WTC11 (cell line): ENCODE results near the gene TMEM151B. TPM values are rescaled to one million over a fixed set of nuclear protein-coding genes. Genes with fewer than 3 reads are reported as not detected.
"Not testable (repeated sequence)": the region's sequence is repeated elsewhere in the genome, so short reads cannot be mapped to it uniquely, and the experiment has no call there.

ENCODE experiments used
- ATAC-seq: fragments of 200-7000 bp; cut with Tn5 transposase; 2 replicates; pipeline ENCODE4 v1.10.0; 2021; ENCODE audit warnings: mild to moderate bottlenecking, moderate library complexity
- CTCF ChIA-PET: fragments of 300-600 bp; sonication (Branson Sonifier 250); formaldehyde crosslinking; loops from one replicate; lab custom pipeline; 2021; ENCODE audit warnings: antibody characterized with exemption; lab: Charles Lee
- POLR2A ChIA-PET: fragments of 350-600 bp; sonication (Branson Sonifier 250); formaldehyde crosslinking; loops from one replicate; lab custom pipeline; 2021; ENCODE audit warnings: antibody characterized with exemption; lab: Charles Lee
- DNase-seq: peaks from one replicate; pipeline ENCODE4 v3.0.0; 2021; ENCODE audit warnings: low spot score
- H3K27ac Mint-ChIP-seq: 2 replicates; pipeline ENCODE4 v1.8.0; 2021; ENCODE audit warnings: mixed read lengths
- H3K27me3 Mint-ChIP-seq: 2 replicates; pipeline ENCODE4 v1.8.0; 2021; ENCODE audit warnings: low read depth, mild to moderate bottlenecking, moderate library complexity, mixed read lengths
- H3K36me3 Mint-ChIP-seq: 2 replicates; pipeline ENCODE4 v1.8.0; 2021; ENCODE audit warnings: mixed read lengths
- H3K4me1 Mint-ChIP-seq: 2 replicates; pipeline ENCODE4 v1.8.0; 2022; ENCODE audit warnings: mixed read lengths
- H3K4me3 Mint-ChIP-seq: 2 replicates; pipeline ENCODE4 v1.8.0; 2021; ENCODE audit warnings: mild to moderate bottlenecking, moderate library complexity, mixed read lengths
- H3K9me3 Mint-ChIP-seq: 2 replicates; pipeline ENCODE4 v1.8.0; 2021; ENCODE audit warnings: mixed read lengths
- ATF6 ChIP-seq: sonication (generic); formaldehyde crosslinking; IDR thresholded peaks from 2 replicates; pipeline ENCODE4 v1.8.1; 2023; ENCODE audit warnings: mild to moderate bottlenecking, missing genetic modification reagents
- CREB1 ChIP-seq: sonication (generic); formaldehyde crosslinking; IDR thresholded peaks from 2 replicates; pipeline ENCODE4 v1.8.0; 2023; ENCODE audit warnings: mild to moderate bottlenecking, missing genetic modification reagents
- E2F4 ChIP-seq: sonication (generic); formaldehyde crosslinking; IDR thresholded peaks from 2 replicates; pipeline ENCODE4 v1.8.1; 2022; ENCODE audit warnings: low read depth, mild to moderate bottlenecking, moderate library complexity, missing genetic modification reagents, borderline replicate concordance
- ESRRA ChIP-seq: sonication (generic); formaldehyde crosslinking; IDR thresholded peaks from 2 replicates; pipeline ENCODE4 v1.8.1; 2022; ENCODE audit warnings: mild to moderate bottlenecking, missing genetic modification reagents, borderline replicate concordance
- ETV6 ChIP-seq: sonication (generic); formaldehyde crosslinking; IDR thresholded peaks from 2 replicates; pipeline ENCODE4 v1.8.1; 2022; ENCODE audit warnings: mild to moderate bottlenecking, missing genetic modification reagents
- GABPB1 ChIP-seq: sonication (generic); formaldehyde crosslinking; IDR thresholded peaks from 2 replicates; pipeline ENCODE4 v1.8.1; 2023; ENCODE audit warnings: mild to moderate bottlenecking, missing genetic modification reagents
- GRHL2 ChIP-seq: fragments of 250-450 bp; sonication (Bioruptor Pico); IDR thresholded peaks from 2 replicates; pipeline ENCODE4 v1.8.0; 2022; ENCODE audit warnings: mild to moderate bottlenecking, moderate library complexity; ENCODE audit not compliant: insufficient replicate concordance, severe bottlenecking
- JUN ChIP-seq: sonication (generic); formaldehyde crosslinking; IDR thresholded peaks from 2 replicates; pipeline ENCODE4 v1.8.0; 2023; ENCODE audit warnings: mild to moderate bottlenecking, missing genetic modification reagents
- MLX ChIP-seq: sonication (generic); formaldehyde crosslinking; IDR thresholded peaks from 2 replicates; pipeline ENCODE4 v1.8.1; 2023; ENCODE audit warnings: mild to moderate bottlenecking, missing genetic modification reagents, moderate library complexity
- MYBL2 ChIP-seq: sonication (generic); formaldehyde crosslinking; IDR thresholded peaks from 2 replicates; pipeline ENCODE4 v1.8.1; 2023; ENCODE audit warnings: mild to moderate bottlenecking, moderate library complexity, missing genetic modification reagents
- RORB ChIP-seq: fragments of 250-450 bp; sonication (Bioruptor Pico); IDR thresholded peaks from 2 replicates; pipeline ENCODE4 v1.9.0; 2021; ENCODE audit warnings: mild to moderate bottlenecking
- SMAD4 ChIP-seq: sonication (generic); formaldehyde crosslinking; IDR thresholded peaks from 2 replicates; pipeline ENCODE4 v1.8.0; 2022; ENCODE audit warnings: mild to moderate bottlenecking, missing genetic modification reagents
- SOX15 ChIP-seq: fragments of 250-450 bp; sonication (Bioruptor Pico); IDR thresholded peaks from 2 replicates; pipeline ENCODE4 v1.9.0; 2021; ENCODE audit warnings: mild to moderate bottlenecking
- SP1 ChIP-seq: sonication (generic); formaldehyde crosslinking; conservative IDR thresholded peaks from 2 replicates; pipeline ENCODE4 v1.8.1; 2022; ENCODE audit warnings: missing genetic modification reagents
- TCF7 ChIP-seq: sonication (generic); formaldehyde crosslinking; IDR thresholded peaks from 2 replicates; pipeline ENCODE4 v1.8.0; 2022; ENCODE audit warnings: mild to moderate bottlenecking, low read depth, missing genetic modification reagents, moderate library complexity
- TP53 ChIP-seq: sonication (generic); formaldehyde crosslinking; IDR thresholded peaks from 2 replicates; pipeline ENCODE4 v1.8.1; 2023; ENCODE audit warnings: mild to moderate bottlenecking, missing genetic modification reagents
- USF1 ChIP-seq: sonication (generic); formaldehyde crosslinking; IDR thresholded peaks from 2 replicates; pipeline ENCODE4 v1.8.0; 2022; ENCODE audit warnings: mild to moderate bottlenecking, missing genetic modification reagents
- ZNF263 ChIP-seq: sonication (generic); formaldehyde crosslinking; IDR thresholded peaks from 2 replicates; pipeline ENCODE4 v1.8.1; 2022; ENCODE audit warnings: low read depth, mild to moderate bottlenecking, moderate library complexity, missing genetic modification reagents
- ZNF416 ChIP-seq: fragments of 250-450 bp; sonication (Bioruptor Pico); IDR thresholded peaks from 2 replicates; pipeline ENCODE4 v1.9.0; 2021; ENCODE audit warnings: mild to moderate bottlenecking, inconsistent platforms
- total RNA-seq: library from RNA; stranded (reverse); gene quantifications from 3 replicates; pipeline ENCODE4 v1.2.3, GENCODE V29; 2021
- TF ChIP-seq, protein P1 (sequence below): fragments of 200-600 bp; IDR thresholded peaks from 2 replicates; pipeline ENCODE4 v1.8.0; 2022; ENCODE audit warnings: antibody characterized with exemption
- TF ChIP-seq, protein P2 (sequence below): fragments of 250-450 bp; sonication (Bioruptor Pico); conservative IDR thresholded peaks from 2 replicates; pipeline ENCODE4 v1.9.0; 2021; ENCODE audit warnings: mild to moderate bottlenecking
- TF ChIP-seq, protein P3 (sequence below): sonication (generic); formaldehyde crosslinking; IDR thresholded peaks from 2 replicates; pipeline ENCODE4 v1.8.1; 2022; ENCODE audit warnings: mild to moderate bottlenecking, missing genetic modification reagents, moderate library complexity, borderline replicate concordance

TMEM151B gene
- total RNA-seq, 1 experiment from 2014 or later = 5.5 TPM

DNA sequence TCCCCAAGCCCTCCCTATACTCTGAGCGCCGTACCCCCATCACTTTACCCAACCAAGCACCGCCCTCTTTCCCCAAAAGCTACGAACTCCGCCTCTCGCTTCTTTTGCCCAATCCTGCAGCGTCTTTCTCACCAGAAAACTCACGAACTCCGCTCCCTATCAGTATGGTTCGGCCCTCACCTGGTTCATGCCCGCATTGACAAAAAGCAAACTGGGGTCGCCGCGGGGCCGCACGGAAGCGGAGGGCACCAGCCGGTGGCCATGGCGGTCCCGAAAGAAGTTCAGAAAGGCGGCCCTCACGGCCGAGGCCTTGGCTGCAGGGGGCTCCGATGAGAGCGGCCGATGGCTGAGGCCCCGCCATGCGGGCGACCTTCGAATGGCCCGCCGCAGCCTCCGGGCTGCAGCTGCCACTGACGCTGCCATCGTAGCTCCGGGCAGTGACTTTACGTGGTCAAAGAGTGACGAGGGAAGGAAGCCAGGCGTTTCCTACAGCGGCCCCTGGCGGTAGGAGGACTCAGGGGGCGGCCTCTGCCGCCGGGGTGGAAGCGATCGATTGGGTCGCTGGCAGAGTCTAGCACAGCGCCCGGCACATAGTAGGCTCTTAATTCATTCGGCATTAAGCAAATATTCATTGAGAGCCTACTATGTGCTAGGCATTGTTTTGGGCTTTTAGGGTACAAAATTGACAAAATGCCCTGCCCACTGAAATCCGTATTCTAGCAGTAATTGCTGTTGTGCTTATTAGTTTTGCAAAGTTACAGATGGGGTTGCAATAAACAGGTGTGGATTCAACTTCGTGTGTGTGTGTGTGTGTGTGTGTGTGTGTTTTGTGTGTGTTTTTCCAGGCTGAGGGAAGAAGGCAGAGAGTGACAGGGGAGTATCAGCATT lies 42.9 kb downstream of the TMEM151B start, which contains the start of gene AARS2 (continued):
- peak; percentile 57; the same call in 1 of the 2 replicates for TF ChIP-seq USF1 (CRISPR knock-in tag)
- no peak for TF ChIP-seq ATF6 (CRISPR knock-in tag)
- TF ChIP-seq JUN (CRISPR knock-in tag) = 0 out of 2 replicates have a peak, but pooled peaks have one; percentile 45
- TF ChIP-seq ETV6 (CRISPR knock-in tag) = peak; percentile 86; the same call in 1 of the 2 replicates
- no peak for TF ChIP-seq SMAD4 (CRISPR knock-in tag)
- TF ChIP-seq ZNF263 (CRISPR knock-in tag) = peak; percentile 52; the same call in 1 of the 2 replicates
- TF ChIP-seq GRHL2 = no peak
- peak; percentile 94 for TF ChIP-seq SP1 (CRISPR knock-in tag)
- peak; percentile 83 for TF ChIP-seq GABPB1 (CRISPR knock-in tag)
- TF ChIP-seq CREB1 = peak; percentile 86; the same call in 1 of the 2 replicates
- TF ChIP-seq RORB (CRISPR knock-in tag) = no peak

GRCh38 chr6:44314657-44315056 lies 44.4 kb downstream of the TMEM151B start:
- H3K4me1 Mint-ChIP-seq, H3K4me3 Mint-ChIP-seq, ATAC-seq, DNase-seq, POLR2A ChIA-PET, H3K27ac Mint-ChIP-seq, H3K27me3 Mint-ChIP-seq, H3K9me3 Mint-ChIP-seq: not testable (repeated sequence)
- H3K36me3 Mint-ChIP-seq = peaks cover 23% of the 10 kb centered on the region
- CTCF ChIA-PET = interaction anchor here (1.1 to 1.2 kb wide), 2 partner anchors 10 to 11 kb away, joined by 3 to 6 read pairs; no protein-coding TSS in a partner anchor

GRCh38 chr6:44315516-44315915 lies 45.3 kb downstream of the TMEM151B start:
- DNase-seq (no peak), ATAC-seq (no peak)
- H3K4me3 Mint-ChIP-seq = no peak overlapping the region
- no peak overlapping the region for H3K27ac Mint-ChIP-seq
- H3K9me3 Mint-ChIP-seq = no peaks in the 10 kb centered on the region
- H3K27me3 Mint-ChIP-seq = peaks cover 2% of the 10 kb centered on the region; the same call in 1 of the 2 replicates
- CTCF ChIA-PET = no interaction called here
- peaks cover 14% of the 10 kb centered on the region for H3K36me3 Mint-ChIP-seq
- no peak for TF ChIP-seq MYBL2 (CRISPR knock-in tag)
- TF ChIP-seq RORB (CRISPR knock-in tag) = no peak
- no peak for TF ChIP-seq ZNF416 (CRISPR knock-in tag)
- no peak for TF ChIP-seq SOX15 (CRISPR knock-in tag)
- no peak for TF ChIP-seq E2F4 (CRISPR knock-in tag)
- no peak for TF ChIP-seq ETV6 (CRISPR knock-in tag)
- TF ChIP-seq, protein P1, sequence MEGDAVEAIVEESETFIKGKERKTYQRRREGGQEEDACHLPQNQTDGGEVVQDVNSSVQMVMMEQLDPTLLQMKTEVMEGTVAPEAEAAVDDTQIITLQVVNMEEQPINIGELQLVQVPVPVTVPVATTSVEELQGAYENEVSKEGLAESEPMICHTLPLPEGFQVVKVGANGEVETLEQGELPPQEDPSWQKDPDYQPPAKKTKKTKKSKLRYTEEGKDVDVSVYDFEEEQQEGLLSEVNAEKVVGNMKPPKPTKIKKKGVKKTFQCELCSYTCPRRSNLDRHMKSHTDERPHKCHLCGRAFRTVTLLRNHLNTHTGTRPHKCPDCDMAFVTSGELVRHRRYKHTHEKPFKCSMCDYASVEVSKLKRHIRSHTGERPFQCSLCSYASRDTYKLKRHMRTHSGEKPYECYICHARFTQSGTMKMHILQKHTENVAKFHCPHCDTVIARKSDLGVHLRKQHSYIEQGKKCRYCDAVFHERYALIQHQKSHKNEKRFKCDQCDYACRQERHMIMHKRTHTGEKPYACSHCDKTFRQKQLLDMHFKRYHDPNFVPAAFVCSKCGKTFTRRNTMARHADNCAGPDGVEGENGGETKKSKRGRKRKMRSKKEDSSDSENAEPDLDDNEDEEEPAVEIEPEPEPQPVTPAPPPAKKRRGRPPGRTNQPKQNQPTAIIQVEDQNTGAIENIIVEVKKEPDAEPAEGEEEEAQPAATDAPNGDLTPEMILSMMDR = no peak
- no peak for TF ChIP-seq MLX (CRISPR knock-in tag)
- TF ChIP-seq TP53 = no peak
- TF ChIP-seq ESRRA (CRISPR knock-in tag) = no peak
- TF ChIP-seq, protein P2, sequence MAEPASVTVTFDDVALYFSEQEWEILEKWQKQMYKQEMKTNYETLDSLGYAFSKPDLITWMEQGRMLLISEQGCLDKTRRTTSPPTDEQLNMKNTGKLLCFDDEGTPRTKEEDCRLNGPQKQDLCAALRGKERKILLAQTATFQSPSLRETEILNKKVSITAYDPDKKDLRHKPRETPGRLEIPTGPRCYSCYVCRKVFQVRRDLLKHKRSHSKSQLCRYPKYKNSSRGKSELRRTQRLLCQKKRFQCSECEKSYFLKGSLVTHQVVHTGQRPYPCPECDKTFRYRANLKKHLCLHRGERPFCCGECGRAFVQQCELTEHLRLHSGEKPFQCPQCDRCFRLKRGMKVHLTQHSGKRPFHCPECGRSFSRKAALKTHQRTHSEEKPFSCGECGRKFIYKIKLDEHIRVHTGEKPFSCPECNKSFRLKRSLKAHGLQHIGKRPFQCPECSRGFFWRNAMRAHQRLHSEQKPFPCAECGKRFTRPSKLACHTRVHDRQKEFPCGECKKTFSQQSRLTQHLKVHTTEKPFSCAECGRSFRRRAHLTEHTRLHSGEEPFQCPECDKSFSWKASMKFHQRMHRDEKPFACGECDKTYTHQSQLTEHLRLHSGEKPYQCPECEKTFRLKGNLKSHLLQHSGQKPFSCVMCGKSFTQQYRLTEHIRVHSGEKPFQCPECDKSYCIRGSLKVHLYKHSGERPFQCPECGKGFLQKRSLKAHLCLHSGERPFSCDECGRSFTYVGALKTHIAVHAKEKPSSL (CRISPR knock-in tag) = no peak
- no peak for TF ChIP-seq TCF7
- TF ChIP-seq, protein P3, sequence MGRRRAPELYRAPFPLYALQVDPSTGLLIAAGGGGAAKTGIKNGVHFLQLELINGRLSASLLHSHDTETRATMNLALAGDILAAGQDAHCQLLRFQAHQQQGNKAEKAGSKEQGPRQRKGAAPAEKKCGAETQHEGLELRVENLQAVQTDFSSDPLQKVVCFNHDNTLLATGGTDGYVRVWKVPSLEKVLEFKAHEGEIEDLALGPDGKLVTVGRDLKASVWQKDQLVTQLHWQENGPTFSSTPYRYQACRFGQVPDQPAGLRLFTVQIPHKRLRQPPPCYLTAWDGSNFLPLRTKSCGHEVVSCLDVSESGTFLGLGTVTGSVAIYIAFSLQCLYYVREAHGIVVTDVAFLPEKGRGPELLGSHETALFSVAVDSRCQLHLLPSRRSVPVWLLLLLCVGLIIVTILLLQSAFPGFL (CRISPR knock-in tag) = no peak
- POLR2A ChIA-PET = no interaction called here
- H3K4me1 Mint-ChIP-seq = peaks cover 8% of the 10 kb centered on the region
